DMS53 (cell line): ENCODE data around the gene TOR1AIP1.
"Not testable (repeated sequence)": the region's sequence is repeated elsewhere in the genome, so short reads cannot be mapped to it uniquely, and the experiment has no call there.

Experiments
- DNase-seq: peaks from one replicate; lab custom pipeline; 2025; lab: John Stamatoyannopoulos, UW

TOR1AIP1 gene

GRCh38 chr1:179937668-179938254, 55.7 kb downstream of the TOR1AIP1 start:
- DNase-seq = no peak

GRCh38 chr1:179938752-179939151, 56.7 kb downstream of the TOR1AIP1 start:
- DNase-seq = peak; percentile 18

GRCh38 chr1:179939941-179940340, 57.9 kb downstream of the TOR1AIP1 start:
- no peak for DNase-seq

- no peak for DNase-seq
Observed at GRCh38 chr1:179941454-179941853, 59.4 kb downstream of the TOR1AIP1 start.

- DNase-seq = no peak
Observed at GRCh38 chr1:179950651-179951050, 68.6 kb downstream of the TOR1AIP1 start.

- DNase-seq = no peak
Observed at GRCh38 chr1:179951383-179952144, 69.5 kb downstream of the TOR1AIP1 start.

- no peak for DNase-seq
Observed at GRCh38 chr1:179952186-179952585, 70.1 kb downstream of the TOR1AIP1 start.

- peak; percentile 77 for DNase-seq
Observed at GRCh38 chr1:179953974-179954492, 71.9 kb downstream of the TOR1AIP1 start.

- peak; percentile 99 for DNase-seq
Observed at GRCh38 chr1:179954493-179955286, 72.6 kb downstream of the TOR1AIP1 start, which contains the start of gene CEP350. CEP350 (plus strand) TSS chr1:179954810; CDS start chr1:179986182, 31,372 bp downstream.

- DNase-seq = peak; percentile 71
Observed at GRCh38 chr1:179955287-179955680, 73.2 kb downstream of the TOR1AIP1 start.

GRCh38 chr1:179955731-179956130, 73.6 kb downstream of the TOR1AIP1 start:
- DNase-seq = no peak

- no peak for DNase-seq
Observed at GRCh38 chr1:179958359-179958758, 76.3 kb downstream of the TOR1AIP1 start.

GRCh38 chr1:179962168-179962567, 80.1 kb downstream of the TOR1AIP1 start:
- DNase-seq = not testable (repeated sequence)

GRCh38 chr1:179966551-179966950, 84.5 kb downstream of the TOR1AIP1 start:
- no peak for DNase-seq

GRCh38 chr1:179968284-179968993, 86.4 kb downstream of the TOR1AIP1 start:
- no peak for DNase-seq

- DNase-seq = no peak
Observed at GRCh38 chr1:179968994-179969919, 87.2 kb downstream of the TOR1AIP1 start.
